Hepatocyte (in vitro differentiated cells): ENCODE data around the gene CBLIF.

Experiments used
- CTCF ChIP-seq: fragments of 200-600 bp; sonication (generic); IDR thresholded peaks from 2 replicates; pipeline ENCODE4 v1.5.1; 2016; ENCODE audit warnings: antibody characterized with exemption, mild to moderate bottlenecking; ENCODE audit not compliant: poor library complexity
- EZH2 ChIP-seq: fragments of 200-600 bp; sonication (generic); IDR thresholded peaks from 2 replicates; pipeline ENCODE4 v1.6.1; 2016; ENCODE audit warnings: antibody characterized with exemption, mild to moderate bottlenecking, borderline replicate concordance
- EZH2phosphoT487 ChIP-seq: fragments of 200-600 bp; sonication (generic); IDR thresholded peaks from one replicate; pipeline ENCODE4 v1.6.1; 2018; ENCODE audit warnings: antibody characterized with exemption, mild to moderate bottlenecking, low read depth, moderate library complexity; ENCODE audit not compliant: unreplicated experiment, severe bottlenecking

GRCh38 chr11:59791639-59792038 lies 53.7 kb downstream of the CBLIF start:
- TF ChIP-seq CTCF (no peak), EZH2 (no peak), EZH2phosphoT487 (no peak)
